PC-9 (cell line): ENCODE measurements around the gene ACTN3.

Source experiments
- EZH2 ChIP-seq: fragments of 200-600 bp; sonication (generic); IDR thresholded peaks from 2 replicates; pipeline ENCODE4 v1.8.0; 2017; ENCODE audit warnings: antibody characterized with exemption, low read depth
- TF ChIP-seq, protein P1 (sequence below): fragments of 200-600 bp; sonication (generic); conservative IDR thresholded peaks from 2 replicates; pipeline ENCODE4 v1.6.1; 2017; ENCODE audit warnings: mixed run types, antibody characterized with exemption, mild to moderate bottlenecking, moderate library complexity

GRCh38 chr11:66505276-66505816, 41.4 kb upstream of the ACTN3 start:
- TF ChIP-seq, protein P1, sequence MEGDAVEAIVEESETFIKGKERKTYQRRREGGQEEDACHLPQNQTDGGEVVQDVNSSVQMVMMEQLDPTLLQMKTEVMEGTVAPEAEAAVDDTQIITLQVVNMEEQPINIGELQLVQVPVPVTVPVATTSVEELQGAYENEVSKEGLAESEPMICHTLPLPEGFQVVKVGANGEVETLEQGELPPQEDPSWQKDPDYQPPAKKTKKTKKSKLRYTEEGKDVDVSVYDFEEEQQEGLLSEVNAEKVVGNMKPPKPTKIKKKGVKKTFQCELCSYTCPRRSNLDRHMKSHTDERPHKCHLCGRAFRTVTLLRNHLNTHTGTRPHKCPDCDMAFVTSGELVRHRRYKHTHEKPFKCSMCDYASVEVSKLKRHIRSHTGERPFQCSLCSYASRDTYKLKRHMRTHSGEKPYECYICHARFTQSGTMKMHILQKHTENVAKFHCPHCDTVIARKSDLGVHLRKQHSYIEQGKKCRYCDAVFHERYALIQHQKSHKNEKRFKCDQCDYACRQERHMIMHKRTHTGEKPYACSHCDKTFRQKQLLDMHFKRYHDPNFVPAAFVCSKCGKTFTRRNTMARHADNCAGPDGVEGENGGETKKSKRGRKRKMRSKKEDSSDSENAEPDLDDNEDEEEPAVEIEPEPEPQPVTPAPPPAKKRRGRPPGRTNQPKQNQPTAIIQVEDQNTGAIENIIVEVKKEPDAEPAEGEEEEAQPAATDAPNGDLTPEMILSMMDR, result no peak
- TF ChIP-seq EZH2, result no peak
